GM19240 (cell line): ENCODE data around the gene ADARB1.

Experiments used
- DNase-seq: peaks from one replicate; pipeline ENCODE4 v3.0.0; 2011; ENCODE audit warnings: low spot score; ENCODE audit not compliant: insufficient read length

ADARB1 gene

DNA sequence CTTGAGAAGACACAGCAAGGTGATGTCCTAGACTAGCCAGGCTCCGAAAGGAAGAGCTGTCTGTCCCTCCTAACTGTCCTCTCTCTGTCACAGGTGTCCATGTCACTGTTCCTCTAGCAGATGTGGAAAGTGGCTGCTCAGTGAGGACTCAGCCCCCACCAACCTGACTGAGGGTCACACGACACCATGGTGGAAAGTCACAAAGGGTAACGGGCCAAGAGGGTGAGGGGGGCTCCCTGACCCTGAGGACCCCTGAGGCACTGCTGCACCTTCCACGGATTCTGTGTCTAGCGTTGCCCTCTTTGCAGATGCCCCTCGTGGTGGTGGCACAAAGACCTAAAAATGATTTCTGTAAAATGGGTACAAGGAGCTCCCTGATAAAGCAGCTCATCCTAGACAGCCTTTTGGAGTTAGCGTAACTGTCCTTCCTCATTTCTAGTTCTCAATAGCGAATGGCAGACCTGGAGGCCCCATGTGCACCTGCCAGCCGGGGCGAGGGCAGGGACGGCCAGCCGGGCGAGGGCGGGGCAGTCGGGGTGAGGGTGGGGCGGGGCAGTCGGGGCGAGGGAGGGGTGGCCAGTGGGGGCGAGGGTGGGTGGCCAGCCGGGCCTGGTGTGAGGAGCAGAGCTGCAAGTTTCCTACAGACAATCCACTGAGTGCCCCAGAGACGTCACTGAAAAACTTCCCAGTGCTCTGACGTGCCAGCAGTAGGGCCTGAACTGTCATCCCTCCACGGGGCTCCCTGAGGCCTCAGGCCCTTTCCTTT lies 189.9 kb downstream of the ADARB1 start:
- DNase-seq, result no peak

DNA sequence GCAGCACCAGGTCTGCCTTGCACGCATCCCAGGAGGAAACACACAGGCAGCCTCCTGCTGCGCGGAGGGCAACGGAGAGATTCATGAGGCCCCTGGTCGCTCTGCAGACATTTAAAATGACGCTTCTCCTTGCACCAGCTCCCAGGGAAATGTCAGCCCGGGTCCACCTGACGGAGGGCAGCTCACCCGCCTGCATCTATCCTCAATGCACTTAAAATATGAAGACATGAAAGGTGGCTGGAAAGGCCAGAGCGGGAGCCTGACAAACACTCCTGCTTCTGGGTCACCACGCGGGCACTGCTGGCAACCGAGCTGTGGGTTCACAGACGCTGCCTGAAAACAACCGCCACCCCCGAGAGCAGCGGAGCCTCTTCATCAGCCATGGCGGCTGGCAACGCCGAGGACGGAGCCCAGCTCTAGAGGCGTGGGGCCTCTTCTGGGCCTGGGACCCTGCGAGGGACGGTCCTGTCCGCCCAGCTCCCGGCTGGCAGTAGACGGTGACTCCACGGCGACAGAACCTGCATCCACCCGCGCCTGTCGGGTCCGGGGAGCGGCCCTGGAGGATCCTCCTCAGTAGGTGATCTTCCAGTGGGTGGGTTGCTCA lies 190.6 kb downstream of the ADARB1 start:
- DNase-seq, result no peak

DNA sequence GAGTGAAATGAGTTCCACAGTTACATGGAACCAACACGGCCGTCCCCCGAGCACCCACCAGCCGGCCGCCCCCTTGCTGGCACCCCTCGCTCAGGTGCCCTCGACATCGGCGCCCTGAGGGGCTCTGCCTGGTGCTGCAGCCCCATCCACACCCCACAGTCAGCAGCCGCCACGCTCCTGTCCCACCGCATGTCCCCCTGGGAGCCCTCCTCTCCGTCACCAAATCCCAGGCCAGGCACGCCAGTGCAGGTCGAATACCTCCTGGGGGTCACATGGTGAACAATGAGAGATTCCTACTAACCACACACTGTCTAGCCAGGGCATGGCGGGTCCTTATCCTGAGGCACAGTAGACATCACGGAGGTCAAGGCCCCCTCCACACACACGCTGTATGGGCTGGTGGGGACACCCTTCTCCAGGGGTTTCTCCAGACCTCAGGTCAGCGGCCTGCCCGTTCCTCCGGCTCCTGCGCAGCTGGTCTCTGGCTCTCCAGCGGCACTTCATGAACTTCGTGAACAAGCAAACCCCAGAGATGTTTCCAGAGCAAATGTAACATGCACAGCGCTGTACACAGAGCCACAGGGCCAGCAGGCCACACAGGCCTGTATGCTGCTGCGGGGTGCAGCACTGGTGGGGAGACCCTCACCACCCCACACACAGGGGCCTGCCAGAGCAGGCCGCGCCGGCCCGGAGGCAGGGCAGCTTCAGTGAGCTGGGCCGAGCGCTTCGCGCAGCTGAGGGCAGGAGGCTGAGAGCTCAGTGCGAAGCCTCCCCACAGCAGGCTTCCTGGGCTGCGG lies 191.5 kb downstream of the ADARB1 start:
- DNase-seq, result no peak

DNA sequence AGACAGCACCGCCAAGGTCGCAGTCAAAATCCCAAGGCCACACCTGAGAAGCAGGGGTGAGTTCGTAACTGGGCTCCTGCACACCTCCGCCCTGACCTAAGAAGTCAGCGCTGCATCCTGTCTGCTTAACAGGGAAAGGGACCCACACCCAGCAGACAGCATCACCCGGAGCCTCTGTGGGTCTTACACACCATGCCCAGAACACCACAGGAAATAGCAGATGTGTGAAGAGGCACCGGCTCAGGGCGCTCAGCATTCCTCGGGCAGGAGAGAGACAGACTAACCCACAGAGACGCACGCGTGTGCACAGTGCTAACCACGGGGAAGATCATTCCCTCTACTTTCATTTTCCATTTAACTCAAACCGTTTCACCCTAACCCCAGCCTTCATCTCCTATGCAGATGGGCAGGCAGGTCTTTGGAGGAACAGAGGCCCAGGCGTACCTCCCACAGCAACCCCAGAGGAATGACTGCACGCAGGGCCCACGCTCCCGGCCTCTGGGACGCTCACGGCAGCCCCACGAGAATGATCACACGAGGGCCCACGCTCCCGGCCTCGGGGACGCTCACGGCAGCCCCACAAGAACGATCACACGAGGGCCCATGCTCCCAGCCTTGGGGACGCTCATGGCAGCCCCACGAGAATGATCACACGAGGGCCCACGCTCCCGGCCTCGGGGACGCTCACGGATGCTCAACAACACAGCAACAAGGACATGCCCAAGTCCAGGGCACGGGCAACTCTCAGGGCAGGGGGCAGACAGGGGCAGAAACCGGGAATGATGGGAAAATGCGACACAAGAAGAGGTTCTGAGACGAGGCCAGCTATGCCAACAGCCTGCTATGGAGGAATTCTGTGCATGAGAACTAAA lies 192.4 kb downstream of the ADARB1 start:
- no peak for DNase-seq

DNA sequence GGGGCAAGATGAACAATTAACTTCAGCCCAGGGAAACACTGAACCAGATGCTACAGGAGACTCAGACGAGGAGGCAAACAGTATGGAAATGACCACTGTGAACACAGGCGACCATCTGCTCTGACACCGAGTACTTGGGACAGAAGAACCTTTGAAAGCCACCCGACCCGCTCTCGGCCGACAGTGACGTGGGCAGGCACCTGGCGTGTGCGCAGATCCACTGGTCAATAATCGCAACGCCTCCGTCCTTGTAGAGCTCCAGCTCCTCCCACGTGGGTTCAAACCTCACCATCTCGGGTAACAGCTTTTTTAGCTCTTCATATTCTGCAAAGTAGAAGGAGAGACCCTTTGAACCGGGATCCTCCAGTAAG lies 193.0 kb downstream of the ADARB1 start:
- DNase-seq, result no peak

DNA sequence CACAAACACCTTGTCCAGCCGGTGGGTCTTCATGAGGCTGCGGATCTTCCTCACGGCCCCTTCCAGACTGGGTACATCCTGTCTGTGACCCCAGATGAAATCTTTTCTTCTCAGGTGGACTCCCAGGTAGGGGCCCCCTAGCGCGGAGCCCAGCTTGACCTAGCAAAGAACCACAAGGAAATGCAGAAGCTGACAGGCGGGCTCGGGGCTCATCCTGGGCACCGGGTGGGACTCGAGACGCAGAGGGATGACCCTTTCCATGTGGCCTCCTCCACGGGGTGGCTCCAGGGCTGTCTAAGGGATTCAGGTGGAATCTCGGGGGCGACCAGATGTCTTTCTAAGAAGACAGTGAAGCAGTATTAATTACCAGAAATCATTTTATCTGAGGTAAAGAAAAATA lies 195.5 kb downstream of the ADARB1 start:
- DNase-seq, result no peak

DNA sequence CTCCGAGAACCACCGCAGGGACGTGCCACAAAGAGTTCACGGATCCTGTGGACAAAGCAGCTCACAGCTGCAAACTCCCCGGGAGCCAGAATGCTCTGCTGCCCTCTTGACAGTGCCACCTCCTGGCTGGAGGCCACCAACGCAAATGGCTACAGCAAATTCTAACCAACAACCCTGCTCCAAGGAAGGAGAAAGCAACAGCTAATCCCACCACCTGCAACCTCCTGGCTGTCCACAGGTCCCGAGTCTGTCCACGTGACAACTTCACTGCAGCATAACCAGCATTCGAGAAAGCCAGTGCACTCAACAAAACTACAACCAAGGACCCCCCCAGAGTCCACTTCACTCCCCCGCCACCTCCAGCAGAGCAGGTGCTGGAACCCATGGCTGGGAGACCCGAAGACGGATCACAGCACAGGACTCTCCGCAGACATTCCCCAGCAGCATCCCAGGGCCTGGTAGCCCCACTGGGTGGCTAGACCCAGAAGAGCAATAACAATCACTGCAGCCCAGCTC lies 196.0 kb downstream of the ADARB1 start:
- no peak for DNase-seq
